ENCODE data around the gene ADARB2. TPM values are rescaled to one million over a fixed set of nuclear protein-coding genes. Genes with fewer than 3 reads are reported as not detected.

Gene ADARB2
- total and polyA plus RNA-seq, 3 donors from 2014 or later = 8.5 to 13.0 (median 10.4) TPM

GRCh38 chr10:1264001-1264400, 473.3 kb downstream of the ADARB2 start:
- no peak for DNase-seq
- Histone ChIP-seq H3K4me3 (no peak overlapping the region), H3K4me1 (no peaks in the 10 kb centered on the region), H3K36me3 (ENCODE audit: low read depth, missing control alignments) (no peaks in the 10 kb centered on the region), H3K27me3 (no peaks in the 10 kb centered on the region), H3K9me3 (no peaks in the 10 kb centered on the region), H3K27ac (no peak overlapping the region)
- TF ChIP-seq POLR2A (IDR thresholded peaks at IDR 0.05) (no peak), CTCF (IDR thresholded peaks at IDR 0.05) (no peak)
- 53 to 62% methylated on average over 9 of the region's 9 CpGs for WGBS, 2 donors
- intact Hi-C loops (cut with DNase I; ENCODE audit: low total_unique reads) = no loop called here

- H3K9me3 ChIP-seq = no peaks in the 10 kb centered on the region
- no peaks in the 10 kb centered on the region for H3K36me3 ChIP-seq (ENCODE audit: low read depth, missing control alignments)
- H3K4me3 ChIP-seq = no peak overlapping the region
- no peak overlapping the region for H3K27ac ChIP-seq
- H3K4me1 ChIP-seq = no peaks in the 10 kb centered on the region
- H3K27me3 ChIP-seq = no peaks in the 10 kb centered on the region
- WGBS, 2 donors = 82 to 84% methylated on average over 7 of the region's 7 CpGs
- DNase-seq = no peak
- intact Hi-C loops (cut with DNase I; ENCODE audit: low total_unique reads) = no loop called here
- TF ChIP-seq POLR2A (IDR thresholded peaks at IDR 0.05) (no peak), CTCF (IDR thresholded peaks at IDR 0.05) (no peak)
Measured at GRCh38 chr10:1257274-1257673, 480.1 kb downstream of the ADARB2 start.

- Histone ChIP-seq H3K36me3 (ENCODE audit: low read depth, missing control alignments) (no peaks in the 10 kb centered on the region), H3K9me3 (no peaks in the 10 kb centered on the region), H3K27me3 (no peaks in the 10 kb centered on the region), H3K4me1 (no peaks in the 10 kb centered on the region), H3K4me3 (no peak overlapping the region), H3K27ac (no peak overlapping the region)
- intact Hi-C loops (cut with DNase I; ENCODE audit: low total_unique reads) = no loop called here
- no peak for TF ChIP-seq CTCF (IDR thresholded peaks at IDR 0.05)
- TF ChIP-seq POLR2A (IDR thresholded peaks at IDR 0.05) = no peak
- DNase-seq = no peak
- 77 to 78% methylated on average over 4 of the region's 4 CpGs for WGBS, 2 donors
Measured at GRCh38 chr10:1256432-1256725, 480.9 kb downstream of the ADARB2 start.

- H3K36me3 ChIP-seq (ENCODE audit: low read depth, missing control alignments) = no peaks in the 10 kb centered on the region
- H3K4me1 ChIP-seq = no peaks in the 10 kb centered on the region
- H3K9me3 ChIP-seq = no peaks in the 10 kb centered on the region
- no peaks in the 10 kb centered on the region for H3K27me3 ChIP-seq
- intact Hi-C loops (cut with DNase I; ENCODE audit: low total_unique reads) = no loop called here
- WGBS, 2 donors = 69% methylated on average over 6 to 10 of the region's 10 CpGs
- TF ChIP-seq POLR2A (IDR thresholded peaks at IDR 0.05) (no peak), CTCF (IDR thresholded peaks at IDR 0.05) (no peak)
- no peak overlapping the region for H3K4me3 ChIP-seq
- no peak for DNase-seq
- no peak overlapping the region for H3K27ac ChIP-seq
Measured at GRCh38 chr10:1255600-1256431, 481.5 kb downstream of the ADARB2 start.

GRCh38 chr10:1255118-1255517, 482.2 kb downstream of the ADARB2 start:
- no peak for TF ChIP-seq POLR2A (IDR thresholded peaks at IDR 0.05)
- TF ChIP-seq CTCF (IDR thresholded peaks at IDR 0.05) = no peak
- Histone ChIP-seq H3K27me3 (no peaks in the 10 kb centered on the region), H3K36me3 (ENCODE audit: low read depth, missing control alignments) (no peaks in the 10 kb centered on the region), H3K4me3 (no peak overlapping the region), H3K4me1 (no peaks in the 10 kb centered on the region), H3K27ac (no peak overlapping the region), H3K9me3 (no peaks in the 10 kb centered on the region)
- 86 to 90% methylated on average over 6 to 9 of the region's 9 CpGs for WGBS, 2 donors
- DNase-seq = no peak
- intact Hi-C loops (cut with DNase I; ENCODE audit: low total_unique reads) = no loop called here

Data from testis (tissue), 3 donors.